Endothelial cell of umbilical vein (primary cell): ENCODE measurements around the gene GUCA2A. TPM values are rescaled to one million over a fixed set of nuclear protein-coding genes. Genes with fewer than 3 reads are reported as not detected.

Source experiments
- BruUV-seq: library from RNA; stranded (reverse); fragments of 400-500 nt; replicated peaks from 2 replicates; lab custom pipeline; 2021; lab: Mats Ljungman, UMichigan
- CTCF ChIA-PET: fragments of 300-600, 350-600 bp; sonication (Branson Sonifier 250); formaldehyde crosslinking; loops from one replicate; lab custom pipeline; 2021; ENCODE audit warnings: antibody characterized with exemption, inconsistent platforms; lab: Charles Lee
- POLR2A ChIA-PET: fragments of 300-600, 350-600 bp; sonication (Branson Sonifier 250); formaldehyde crosslinking; loops from one replicate; lab custom pipeline; 2021; ENCODE audit warnings: antibody characterized with exemption, inconsistent platforms; lab: Charles Lee
- DNase-seq: peaks from one replicate; pipeline ENCODE4 v3.0.0-alpha.2; 2011; ENCODE audit warnings: low read depth, low spot score
- FAIRE-seq: peaks from 2 replicates; lab custom pipeline; 2011; peaks lifted over from hg19 to GRCh38; lab: Jason Lieb, UNC
- H2AFZ ChIP-seq: 2 replicates; pipeline ENCODE4 v1.6.0; 2012; ENCODE audit warnings: low read depth, low read length, control low read depth, inconsistent platforms
- H3K27ac ChIP-seq: 2 replicates; pipeline ENCODE4 v1.5.1; 2011; ENCODE audit warnings: low read depth, mild to moderate bottlenecking, control low read depth, low read length, moderate library complexity; ENCODE audit not compliant: insufficient read depth
- H3K27me3 ChIP-seq, 2 experiments: 2 replicates each; pipeline versions ENCODE4 v1.6.0 to v1.6.1; 2011; ENCODE audit warnings: low read length in 2 of 2, mixed read lengths in 1 of 2; ENCODE audit not compliant: control insufficient read depth in 2 of 2, insufficient read depth in 2 of 2
- H3K36me3 ChIP-seq, 2 experiments: 2 replicates in 1 of 2; 3 replicates in 1 of 2; pipeline ENCODE4 v1.5.1; 2011; ENCODE audit warnings: low read length in 2 of 2, mild to moderate bottlenecking in 1 of 2, moderate library complexity in 1 of 2; ENCODE audit not compliant: control insufficient read depth in 2 of 2, insufficient read depth in 2 of 2; ENCODE audit errors: extremely low read depth in 1 of 2
- H3K4me1 ChIP-seq: 3 replicates; pipeline ENCODE4 v1.5.1; 2011; ENCODE audit warnings: mild to moderate bottlenecking, low read length; ENCODE audit not compliant: control insufficient read depth, insufficient read depth; ENCODE audit errors: extremely low read depth
- H3K4me2 ChIP-seq: 2 replicates; pipeline ENCODE4 v1.6.1; 2011; ENCODE audit warnings: low read length, control low read depth, mixed read lengths; ENCODE audit not compliant: insufficient read depth
- H3K4me3 ChIP-seq, 3 experiments: fragments of 200-600 bp in 1 of 3; sonication (generic), shearing (Covaris generic) in 1 of 3; replicated peaks in 1 of 3; 2 replicates each; pipeline ENCODE4 v1.5.1; 2011 to 2016; ENCODE audit warnings: control low read depth in 3 of 3, low read length in 3 of 3, mild to moderate bottlenecking in 2 of 3, inconsistent platforms in 1 of 3, low read depth in 1 of 3, moderate library complexity in 1 of 3; ENCODE audit not compliant: insufficient read depth in 1 of 3
- H3K79me2 ChIP-seq: 2 replicates; pipeline ENCODE4 v1.6.0; 2012; ENCODE audit warnings: low read length, inconsistent platforms; ENCODE audit not compliant: control insufficient read depth, insufficient read depth
- H3K9ac ChIP-seq: replicated peaks from 2 replicates; pipeline ENCODE3; 2011; ENCODE audit warnings: low read length, control low read depth; ENCODE audit not compliant: insufficient read depth; ENCODE audit errors: extremely low read depth
- H3K9me1 ChIP-seq: replicated peaks from 3 replicates; pipeline ENCODE4 v1.6.0; 2011; ENCODE audit warnings: mild to moderate bottlenecking, low read length; ENCODE audit not compliant: control insufficient read depth, insufficient read depth; ENCODE audit errors: extremely low read depth
- H3K9me3 ChIP-seq: replicated peaks from 2 replicates; pipeline ENCODE4 v1.5.1; 2012; ENCODE audit warnings: low read length, inconsistent platforms; ENCODE audit not compliant: control insufficient read depth, insufficient read depth
- H4K20me1 ChIP-seq: replicated peaks from 2 replicates; pipeline ENCODE3; 2011; ENCODE audit warnings: mild to moderate bottlenecking, low read length; ENCODE audit not compliant: control insufficient read depth, insufficient read depth; ENCODE audit errors: extremely low read depth
- EZH2 ChIP-seq: IDR thresholded peaks from 2 replicates; pipeline ENCODE4 v1.6.1; 2012; ENCODE audit warnings: borderline replicate concordance, low read depth, mild to moderate bottlenecking, moderate library complexity, low read length, inconsistent platforms; ENCODE audit not compliant: severe bottlenecking
- FOS ChIP-seq: IDR thresholded peaks from 2 replicates; pipeline ENCODE4 v1.6.1; 2011; ENCODE audit warnings: mild to moderate bottlenecking, low read length, moderate library complexity, borderline replicate concordance; ENCODE audit not compliant: insufficient read depth
- GATA2 ChIP-seq: IDR thresholded peaks from 2 replicates; pipeline ENCODE4 v1.7.0; 2011; ENCODE audit warnings: low read depth, mild to moderate bottlenecking, moderate library complexity, mixed read lengths, low read length; ENCODE audit not compliant: insufficient read length, insufficient read depth
- JUN ChIP-seq: IDR thresholded peaks from 2 replicates; pipeline ENCODE4 v1.6.1; 2011; ENCODE audit warnings: borderline replicate concordance, low read depth; ENCODE audit not compliant: insufficient read length, insufficient read depth
- MAX ChIP-seq: IDR thresholded peaks from 2 replicates; pipeline ENCODE4 v1.6.1; 2011; ENCODE audit not compliant: insufficient read depth, insufficient read length
- MYC ChIP-seq: IDR thresholded peaks from one replicate; pipeline ENCODE4 v1.6.1; 2011; ENCODE audit warnings: mild to moderate bottlenecking, low read depth, low read length
- POLR2A ChIP-seq: IDR thresholded peaks from 2 replicates; pipeline ENCODE4 v1.6.1; 2012; ENCODE audit warnings: low read depth, mild to moderate bottlenecking, control low read depth, low read length
- POLR2AphosphoS5 ChIP-seq: IDR thresholded peaks from 2 replicates; pipeline ENCODE4 v1.6.1; 2012; ENCODE audit warnings: low read depth, mild to moderate bottlenecking, control low read depth, low read length, moderate library complexity; ENCODE audit not compliant: insufficient read depth
- dilution Hi-C: fragments of 300-500 bp; cut with MboI; formaldehyde crosslinking; loops from one replicate; pipeline ENCODE4 v1.15.0; 2019; ENCODE audit warnings: low sequenced_read_pairs; ENCODE audit not compliant: extremely low pct_ligation_motif_present
- intact Hi-C: fragments of 100-400 bp; cut with micrococcal nuclease; formaldehyde crosslinking; loops from one replicate; pipeline ENCODE4 v1.10.0; 2022
- polyA plus RNA-seq, 4 experiments: library from polyadenylated mRNA; depleted of rRNA in 3 of 4; stranded (reverse) in 3 of 4; unstranded in 1 of 4; fragments of >200 nt; gene quantifications; 2 replicates each; pipeline versions ENCODE4 v1.2.1 to v1.2.3, GENCODE V29; 2011 to 2012; ENCODE audit warnings: missing spikeins in 1 of 4
- total RNA-seq: library from RNA; stranded (reverse); gene quantifications from 2 replicates; pipeline ENCODE4 v1.2.3, GENCODE V29; 2021
- TF ChIP-seq, protein P1 (sequence below), 2 donors: IDR thresholded peaks; 1 replicate in 1 of 2; 2 replicates in 1 of 2; pipeline ENCODE4 v1.5.1; 2011; ENCODE audit warnings: low read length in 2 of 2, mild to moderate bottlenecking in 2 of 2, moderate library complexity in 2 of 2, control low read depth in 1 of 2, inconsistent platforms in 1 of 2, low read depth in 1 of 2; ENCODE audit not compliant: insufficient read depth in 1 of 2; ENCODE audit errors: extremely low read depth in 1 of 2

The GUCA2A gene
- total and polyA plus RNA-seq, 2 donors (not counting 3 experiments of a cell fraction or from before 2014, with no cell fraction given), result not detected

DNA sequence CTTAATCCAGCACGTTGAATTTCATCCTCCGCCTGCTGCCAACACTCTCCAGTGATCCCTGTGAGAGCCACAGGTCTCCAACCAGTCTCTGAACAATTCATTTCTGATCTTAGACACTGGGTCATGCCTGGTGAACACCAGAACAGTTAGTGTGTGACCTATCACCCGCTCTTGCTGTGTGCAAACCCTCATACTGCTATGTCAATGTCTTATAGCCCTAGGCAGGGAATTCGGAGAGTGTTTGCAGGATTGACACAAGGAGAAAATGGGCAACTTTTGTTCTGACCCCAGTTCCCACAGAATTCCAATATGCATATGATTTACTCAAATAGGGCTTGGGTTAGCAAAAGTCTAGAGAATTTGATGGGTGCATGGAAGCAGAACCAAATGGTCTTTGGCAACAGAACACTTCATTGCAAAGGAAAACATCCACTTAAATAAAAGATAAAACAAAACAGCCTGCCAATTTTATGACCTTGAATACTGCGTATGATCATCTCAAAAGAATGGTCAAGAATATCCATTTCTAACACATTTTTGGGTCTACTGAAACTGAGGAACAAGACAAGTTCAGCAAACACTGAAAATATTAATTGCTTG lies 34.4 kb downstream of the GUCA2A start:
- Histone ChIP-seq H3K27ac (no peak overlapping the region), H3K4me3 (no peak overlapping the region), H3K36me3 (no peaks in the 10 kb centered on the region), H3K9ac (no peak overlapping the region), H4K20me1 (no peaks in the 10 kb centered on the region), H2AFZ (no peak overlapping the region), H3K9me1 (no peaks in the 10 kb centered on the region), H3K9me3 (no peaks in the 10 kb centered on the region), H3K27me3 (peaks cover 6 to 14% of the 10 kb centered on the region in 2 experiments), H3K4me2 (no peak overlapping the region), H3K79me2 (no peaks in the 10 kb centered on the region), H3K4me1 (no peaks in the 10 kb centered on the region)
- FAIRE-seq (no peak), DNase-seq (no peak)
- TF ChIP-seq, protein P1, sequence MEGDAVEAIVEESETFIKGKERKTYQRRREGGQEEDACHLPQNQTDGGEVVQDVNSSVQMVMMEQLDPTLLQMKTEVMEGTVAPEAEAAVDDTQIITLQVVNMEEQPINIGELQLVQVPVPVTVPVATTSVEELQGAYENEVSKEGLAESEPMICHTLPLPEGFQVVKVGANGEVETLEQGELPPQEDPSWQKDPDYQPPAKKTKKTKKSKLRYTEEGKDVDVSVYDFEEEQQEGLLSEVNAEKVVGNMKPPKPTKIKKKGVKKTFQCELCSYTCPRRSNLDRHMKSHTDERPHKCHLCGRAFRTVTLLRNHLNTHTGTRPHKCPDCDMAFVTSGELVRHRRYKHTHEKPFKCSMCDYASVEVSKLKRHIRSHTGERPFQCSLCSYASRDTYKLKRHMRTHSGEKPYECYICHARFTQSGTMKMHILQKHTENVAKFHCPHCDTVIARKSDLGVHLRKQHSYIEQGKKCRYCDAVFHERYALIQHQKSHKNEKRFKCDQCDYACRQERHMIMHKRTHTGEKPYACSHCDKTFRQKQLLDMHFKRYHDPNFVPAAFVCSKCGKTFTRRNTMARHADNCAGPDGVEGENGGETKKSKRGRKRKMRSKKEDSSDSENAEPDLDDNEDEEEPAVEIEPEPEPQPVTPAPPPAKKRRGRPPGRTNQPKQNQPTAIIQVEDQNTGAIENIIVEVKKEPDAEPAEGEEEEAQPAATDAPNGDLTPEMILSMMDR (IDR thresholded peaks at IDR 0.05; ENCODE audit: extremely low read depth in 1 of 2, insufficient read depth in 1 of 2, low read depth in 1 of 2, low read length in 2 of 2), result no peak
- TF ChIP-seq POLR2AphosphoS5, result no peak
- no peak for TF ChIP-seq POLR2A
- no peak for TF ChIP-seq FOS
- TF ChIP-seq MYC, result no peak
- TF ChIP-seq JUN, result no peak
- ChIA-PET POLR2A (no interaction called here), CTCF (no interaction called here)
- dilution Hi-C loops (no loop called here), intact Hi-C loops (no loop called here)
- no TSS peak for BruUV-seq

GRCh38 chr1:42128964-42129363 lies 35.6 kb downstream of the GUCA2A start:
- no peaks in the 10 kb centered on the region for H4K20me1 ChIP-seq
- intact Hi-C loops, result no loop called here
- ChIA-PET CTCF (no interaction called here), POLR2A (no interaction called here)
- H3K36me3 ChIP-seq, result no peaks in the 10 kb centered on the region
- no peak overlapping the region for H3K4me3 ChIP-seq
- dilution Hi-C loops, result no loop called here
- no peaks in the 10 kb centered on the region for H3K4me1 ChIP-seq
- no peak for DNase-seq
- no peak overlapping the region for H3K27ac ChIP-seq
- FAIRE-seq, result no peak
- no peak overlapping the region for H3K4me2 ChIP-seq
- no peak for TF ChIP-seq MAX
- no peak for TF ChIP-seq POLR2AphosphoS5
- TF ChIP-seq POLR2A, result no peak
- TF ChIP-seq FOS, result no peak
- TF ChIP-seq, protein P1 (IDR thresholded peaks at IDR 0.05; ENCODE audit: extremely low read depth in 1 of 2, insufficient read depth in 1 of 2, low read depth in 1 of 2, low read length in 2 of 2), result no peak
- no peak for TF ChIP-seq GATA2
- TF ChIP-seq JUN, result no peak
- TF ChIP-seq MYC, result no peak
- TF ChIP-seq EZH2, result no peak
- H3K9ac ChIP-seq, result no peak overlapping the region
- no peaks in the 10 kb centered on the region for H3K9me3 ChIP-seq
- H3K27me3 ChIP-seq, result peaks cover 6 to 14% of the 10 kb centered on the region in 2 experiments
- H3K9me1 ChIP-seq, result no peaks in the 10 kb centered on the region
- H3K79me2 ChIP-seq, result no peaks in the 10 kb centered on the region
- no peak overlapping the region for H2AFZ ChIP-seq
- BruUV-seq, result no TSS peak
